ENCODE data around the gene WDR17. TPM values are rescaled to one million over a fixed set of nuclear protein-coding genes. Genes with fewer than 3 reads are reported as not detected.

Gene WDR17
- total RNA-seq, 4 donors from 2014 or later = 5.7 to 19.6 (median 10.2) TPM

- Histone ChIP-seq H3K27ac (no peak overlapping the region), H3K4me1 (no peaks in the 10 kb centered on the region), H3K36me3 (no peaks in the 10 kb centered on the region), H3K4me3 (no peak overlapping the region), H3K9me3 (no peaks in the 10 kb centered on the region), H3K27me3 (no peaks in the 10 kb centered on the region)
- no peak for DNase-seq (ENCODE audit: low spot score in 2 of 2)
- no peak for TF ChIP-seq POLR2A (IDR thresholded peaks at IDR 0.05)
Observed at GRCh38 chr4:176137631-176138030, 72.0 kb downstream of the WDR17 start.

GRCh38 chr4:176139518-176139917, 73.9 kb downstream of the WDR17 start:
- no peak overlapping the region for H3K4me3 ChIP-seq
- TF ChIP-seq POLR2A (IDR thresholded peaks at IDR 0.05) (no peak), CTCF (IDR thresholded peaks at IDR 0.05) (no peak), EP300 (IDR thresholded peaks at IDR 0.05) (no peak)
- no peaks in the 10 kb centered on the region for H3K9me3 ChIP-seq
- no peaks in the 10 kb centered on the region for H3K27me3 ChIP-seq
- H3K36me3 ChIP-seq = no peaks in the 10 kb centered on the region
- H3K4me1 ChIP-seq = no peaks in the 10 kb centered on the region
- DNase-seq (ENCODE audit: low spot score in 2 of 2) = no peak
- no peak overlapping the region for H3K27ac ChIP-seq

- Histone ChIP-seq H3K4me3 (no peak overlapping the region), H3K9me3 (no peaks in the 10 kb centered on the region), H3K36me3 (no peaks in the 10 kb centered on the region), H3K27me3 (no peaks in the 10 kb centered on the region), H3K27ac (no peak overlapping the region), H3K4me1 (no peaks in the 10 kb centered on the region)
- DNase-seq (ENCODE audit: low spot score in 2 of 2) = no peak
- 29 to 43% methylated on average over 2 of the region's 2 CpGs for WGBS, 2 donors
- no peak for TF ChIP-seq EP300 (IDR thresholded peaks at IDR 0.05)
- TF ChIP-seq CTCF (IDR thresholded peaks at IDR 0.05) = no peak
- TF ChIP-seq POLR2A (IDR thresholded peaks at IDR 0.05) = no peak
Observed at GRCh38 chr4:176142253-176142652, 76.6 kb downstream of the WDR17 start.

- no peak for TF ChIP-seq CTCF (IDR thresholded peaks at IDR 0.05)
- TF ChIP-seq EP300 (IDR thresholded peaks at IDR 0.05) = no peak
- no peak for TF ChIP-seq POLR2A (IDR thresholded peaks at IDR 0.05)
- Histone ChIP-seq H3K27me3 (no peaks in the 10 kb centered on the region), H3K9me3 (no peaks in the 10 kb centered on the region), H3K27ac (no peak overlapping the region), H3K4me3 (no peak overlapping the region), H3K36me3 (no peaks in the 10 kb centered on the region), H3K4me1 (no peaks in the 10 kb centered on the region)
- 80 to 86% methylated on average over 3 of the region's 3 CpGs for WGBS, 2 donors
- DNase-seq (ENCODE audit: low spot score in 2 of 2) = no peak
Observed at GRCh38 chr4:176149680-176150355, 84.2 kb downstream of the WDR17 start.

- Histone ChIP-seq H3K4me1 (no peaks in the 10 kb centered on the region), H3K9me3 (no peaks in the 10 kb centered on the region), H3K27ac (no peak overlapping the region), H3K27me3 (no peaks in the 10 kb centered on the region), H3K4me3 (no peak overlapping the region), H3K36me3 (no peaks in the 10 kb centered on the region)
- TF ChIP-seq CTCF (IDR thresholded peaks at IDR 0.05) (no peak), POLR2A (IDR thresholded peaks at IDR 0.05) (no peak), EP300 (IDR thresholded peaks at IDR 0.05) (no peak)
- DNase-seq (ENCODE audit: low spot score in 2 of 2) = no peak
Observed at GRCh38 chr4:176150356-176150682, 84.7 kb downstream of the WDR17 start.

- H3K27me3 ChIP-seq = no peaks in the 10 kb centered on the region
- WGBS, 2 donors = 80 to 89% methylated on average over 2 of the region's 2 CpGs
- H3K4me3 ChIP-seq = no peak overlapping the region
- DNase-seq (ENCODE audit: low spot score in 2 of 2) = no peak
- TF ChIP-seq POLR2A (IDR thresholded peaks at IDR 0.05) (no peak), CTCF (IDR thresholded peaks at IDR 0.05) (no peak), EP300 (IDR thresholded peaks at IDR 0.05) (no peak)
- H3K4me1 ChIP-seq = no peaks in the 10 kb centered on the region
- H3K9me3 ChIP-seq = no peaks in the 10 kb centered on the region
- H3K27ac ChIP-seq = no peak overlapping the region
- H3K36me3 ChIP-seq = no peaks in the 10 kb centered on the region
Observed at GRCh38 chr4:176150704-176151103, 85.1 kb downstream of the WDR17 start.
